Activated T-cell treated with anti-CD3 and anti-CD28 coated beads, Interleukin-2, amount 50 U/mL, for 72 hours (primary cell): ENCODE results near the gene PLCL2. TPM values are rescaled to one million over a fixed set of nuclear protein-coding genes. Genes with fewer than 3 reads are reported as not detected.

ENCODE experiments used
- ATAC-seq, 2 donors: fragments of 150-1000 bp; cut with Tn5 transposase; replicated peaks in 1 of 2; 2 replicates each; pipeline ENCODE4 v1.10.0; 2021; ENCODE audit warnings: moderate library complexity in 2 of 2, mild to moderate bottlenecking in 1 of 2
- DNase-seq, 2 donors: peaks; one replicate each; pipeline ENCODE4 v3.0.0; 2021 to 2022; ENCODE audit warnings: mixed read lengths in 1 of 2
- H3K27ac Mint-ChIP-seq: one replicate; pipeline ENCODE4 v1.8.0; 2022; ENCODE audit warnings: mild to moderate bottlenecking, moderate library complexity, mixed read lengths
- H3K27me3 Mint-ChIP-seq: one replicate; pipeline ENCODE4 v1.8.0; 2022; ENCODE audit warnings: low read depth, mixed read lengths
- H3K36me3 Mint-ChIP-seq, 2 donors: one replicate each; pipeline ENCODE4 v1.8.0; 2022; ENCODE audit warnings: mixed read lengths in 2 of 2, mild to moderate bottlenecking in 1 of 2; ENCODE audit not compliant: insufficient read depth in 2 of 2
- H3K4me1 Mint-ChIP-seq: one replicate; pipeline ENCODE4 v1.8.0; 2022; ENCODE audit warnings: low read depth, mixed read lengths
- H3K4me3 Mint-ChIP-seq, 2 donors: one replicate each; pipeline ENCODE4 v1.8.0; 2022; ENCODE audit warnings: mild to moderate bottlenecking in 2 of 2, mixed read lengths in 2 of 2, moderate library complexity in 2 of 2
- H3K9me3 Mint-ChIP-seq, 2 donors: one replicate each; pipeline ENCODE4 v1.8.0; 2022; ENCODE audit warnings: mixed read lengths in 2 of 2
- total RNA-seq, 2 donors: library from RNA; stranded (reverse); gene quantifications; one replicate each; pipeline ENCODE4 v1.2.3, GENCODE V29; 2022

PLCL2 gene
- total RNA-seq, 2 donors from 2014 or later: 22.9 to 24.7 TPM

DNA sequence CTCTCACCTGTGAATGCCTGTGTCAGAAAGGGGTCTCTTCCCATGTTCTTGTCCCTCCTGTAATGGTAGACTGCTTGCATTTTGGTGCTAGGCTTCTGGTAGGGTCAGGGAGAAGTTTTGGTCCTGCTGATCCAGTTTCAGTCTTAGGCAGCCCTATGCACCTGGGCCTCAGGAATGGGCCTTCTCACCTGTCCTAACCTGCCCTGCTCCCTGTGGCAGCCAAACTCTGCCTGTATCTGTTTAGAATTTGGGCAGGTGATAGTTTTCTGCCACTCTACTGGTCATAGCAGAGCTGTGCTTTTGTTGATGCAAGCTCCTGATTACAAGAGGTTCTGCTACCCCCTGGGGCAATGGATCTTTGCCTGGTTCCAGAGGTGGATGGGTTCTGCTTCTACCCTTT is 118.7 kb downstream of the PLCL2 start:
- Mint-ChIP-seq H3K27ac (no peak overlapping the region), H3K4me3 (no peak overlapping the region), H3K27me3 (no peaks in the 10 kb centered on the region), H3K4me1 (peaks cover 47% of the 10 kb centered on the region), H3K9me3 (peaks cover 3 to 7% of the 10 kb centered on the region in 2 donors), H3K36me3 (peaks cover 11 to 14% of the 10 kb centered on the region in 2 donors)
- no peak for DNase-seq
- ATAC-seq: no peak

GRCh38 chr3:17006132-17006852 is 121.5 kb downstream of the PLCL2 start:
- H3K4me3 Mint-ChIP-seq: no peak overlapping the region
- H3K36me3 Mint-ChIP-seq: peaks cover 9 to 11% of the 10 kb centered on the region in 2 donors
- DNase-seq: no peak
- ATAC-seq: no peak
- no peaks in the 10 kb centered on the region for H3K27me3 Mint-ChIP-seq
- H3K4me1 Mint-ChIP-seq: peaks cover 47% of the 10 kb centered on the region
- H3K27ac Mint-ChIP-seq: no peak overlapping the region
- peaks cover under 1 to 7% of the 10 kb centered on the region in 2 donors for H3K9me3 Mint-ChIP-seq

DNA sequence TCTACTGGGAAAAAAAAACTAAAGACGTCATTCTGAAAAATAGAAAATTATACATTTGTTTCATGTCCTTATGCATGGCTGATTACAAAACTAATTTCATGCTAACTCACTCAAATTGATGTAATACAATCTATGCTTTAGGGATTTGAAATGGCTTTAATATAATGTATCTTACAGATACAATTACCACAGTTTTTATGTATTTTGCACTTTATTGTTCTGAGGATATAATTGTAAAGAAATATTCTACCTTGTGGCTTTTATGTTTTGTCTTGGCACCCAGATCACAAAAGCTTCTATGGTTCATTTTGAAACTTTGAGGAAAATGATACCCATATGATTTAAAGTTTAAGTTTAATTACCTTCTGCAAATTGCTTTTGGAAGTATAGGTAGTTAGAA is 122.5 kb downstream of the PLCL2 start:
- no peak overlapping the region for H3K27ac Mint-ChIP-seq
- no peak for ATAC-seq
- peaks cover 47% of the 10 kb centered on the region for H3K4me1 Mint-ChIP-seq
- peaks cover 0 to 2% of the 10 kb centered on the region in 2 donors for H3K9me3 Mint-ChIP-seq
- peaks cover 2 to 4% of the 10 kb centered on the region in 2 donors for H3K36me3 Mint-ChIP-seq
- H3K4me3 Mint-ChIP-seq: no peak overlapping the region
- DNase-seq: no peak
- no peaks in the 10 kb centered on the region for H3K27me3 Mint-ChIP-seq

DNA sequence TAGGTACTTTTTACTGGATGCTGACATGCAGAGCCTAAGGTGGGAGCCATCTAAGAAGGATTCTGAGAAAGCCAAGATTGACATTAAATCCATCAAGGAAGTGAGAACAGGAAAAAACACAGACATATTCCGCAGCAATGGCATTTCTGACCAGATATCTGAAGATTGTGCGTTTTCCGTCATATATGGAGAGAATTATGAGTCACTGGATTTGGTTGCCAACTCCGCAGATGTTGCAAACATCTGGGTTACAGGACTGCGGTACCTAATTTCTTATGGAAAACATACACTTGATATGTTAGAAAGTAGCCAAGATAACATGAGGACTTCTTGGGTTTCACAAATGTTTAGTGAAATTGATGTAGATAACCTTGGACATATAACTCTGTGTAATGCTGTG is 125.1 kb downstream of the PLCL2 start:
- Mint-ChIP-seq H3K4me3 (no peak overlapping the region), H3K4me1 (peaks cover 33% of the 10 kb centered on the region), H3K27ac (no peak overlapping the region), H3K27me3 (no peaks in the 10 kb centered on the region), H3K36me3 (peaks cover 0 to 2% of the 10 kb centered on the region in 2 donors), H3K9me3 (no peaks in the 10 kb centered on the region)
- DNase-seq (no peak), ATAC-seq (no peak)

GRCh38 chr3:17011728-17012338 is 127.1 kb downstream of the PLCL2 start:
- Mint-ChIP-seq H3K27ac (no peak overlapping the region), H3K4me3 (no peak overlapping the region), H3K36me3 (peaks cover 2 to 5% of the 10 kb centered on the region in 2 donors)

DNA sequence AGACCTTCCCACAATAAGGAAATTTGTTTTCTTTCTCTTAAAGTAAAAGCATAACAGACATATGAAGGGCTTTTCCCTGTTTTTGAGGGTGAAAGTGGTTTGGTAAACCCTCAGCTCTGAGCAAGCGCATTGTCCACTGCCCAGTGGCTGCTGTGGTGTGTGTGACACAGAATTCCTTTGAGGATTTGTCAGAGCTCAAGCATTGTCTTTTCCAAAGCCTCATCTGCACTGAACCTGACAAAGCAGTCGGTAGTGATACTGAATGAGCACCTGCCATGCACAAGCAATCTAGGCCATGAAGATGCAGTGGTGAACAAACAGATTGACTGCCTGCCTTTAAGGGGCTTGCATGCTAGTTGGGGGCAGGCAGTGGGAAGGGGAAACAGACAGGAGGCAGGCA is 128.3 kb downstream of the PLCL2 start:
- Mint-ChIP-seq H3K27ac (no peak overlapping the region), H3K27me3 (no peaks in the 10 kb centered on the region), H3K36me3 (peaks cover 2 to 5% of the 10 kb centered on the region in 2 donors), H3K9me3 (no peaks in the 10 kb centered on the region), H3K4me1 (peaks cover 5% of the 10 kb centered on the region), H3K4me3 (no peak overlapping the region)
- no peak for DNase-seq
- no peak for ATAC-seq

More at GRCh38 chr3:17011728-17012338, 127.1 kb downstream of the PLCL2 start:
- Mint-ChIP-seq H3K27me3 (no peaks in the 10 kb centered on the region), H3K9me3 (no peaks in the 10 kb centered on the region), H3K4me1 (peaks cover 15% of the 10 kb centered on the region)
- ATAC-seq (no peak), DNase-seq (no peak)

GRCh38 chr3:17013571-17013970 is 128.8 kb downstream of the PLCL2 start:
- no peaks in the 10 kb centered on the region for H3K27me3 Mint-ChIP-seq
- no peak overlapping the region for H3K4me3 Mint-ChIP-seq
- peaks cover 2 to 5% of the 10 kb centered on the region in 2 donors for H3K36me3 Mint-ChIP-seq
- H3K27ac Mint-ChIP-seq: no peak overlapping the region
- peaks cover 5% of the 10 kb centered on the region for H3K4me1 Mint-ChIP-seq
- ATAC-seq: peak; percentile 21 to 32
- no peak for DNase-seq
- no peaks in the 10 kb centered on the region for H3K9me3 Mint-ChIP-seq

DNA sequence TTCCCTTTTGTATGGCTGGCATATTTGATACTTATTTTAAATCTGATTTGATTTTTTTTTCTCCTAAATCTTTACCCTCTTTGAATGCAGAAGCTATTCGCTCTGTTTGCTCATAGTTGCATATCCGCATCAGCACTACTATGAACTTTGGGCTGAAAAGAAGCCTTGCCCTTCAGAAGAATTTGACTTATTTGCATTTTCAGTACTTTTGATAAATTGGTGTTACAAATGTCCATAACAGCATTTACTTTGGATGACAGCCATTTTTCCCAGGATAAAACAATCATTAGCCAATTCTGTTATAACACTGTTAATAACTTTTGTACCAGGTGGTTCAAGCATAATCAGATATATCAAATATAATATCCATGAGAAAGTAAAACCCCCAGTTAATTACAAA is 129.5 kb downstream of the PLCL2 start:
- ATAC-seq: no peak
- Mint-ChIP-seq H3K4me3 (no peak overlapping the region), H3K9me3 (no peaks in the 10 kb centered on the region), H3K27me3 (no peaks in the 10 kb centered on the region), H3K27ac (no peak overlapping the region), H3K4me1 (peaks cover 5% of the 10 kb centered on the region), H3K36me3 (peaks cover 2 to 5% of the 10 kb centered on the region in 2 donors)
- no peak for DNase-seq

GRCh38 chr3:17014709-17015108 is 130.0 kb downstream of the PLCL2 start:
- no peak overlapping the region for H3K4me3 Mint-ChIP-seq
- H3K9me3 Mint-ChIP-seq: no peaks in the 10 kb centered on the region
- ATAC-seq (no peak), DNase-seq (no peak)
- no peak overlapping the region for H3K27ac Mint-ChIP-seq
- H3K27me3 Mint-ChIP-seq: no peaks in the 10 kb centered on the region
- H3K4me1 Mint-ChIP-seq: peaks cover 5% of the 10 kb centered on the region
- peaks cover under 1 to 5% of the 10 kb centered on the region in 2 donors for H3K36me3 Mint-ChIP-seq

- DNase-seq (no peak), ATAC-seq (no peak)
- Mint-ChIP-seq H3K27ac (peak overlapping the region; percentile 19), H3K9me3 (no peaks in the 10 kb centered on the region), H3K4me3 (no peak overlapping the region), H3K36me3 (peaks cover 0 to 2% of the 10 kb centered on the region in 2 donors), H3K27me3 (no peaks in the 10 kb centered on the region), H3K4me1 (peaks cover 60% of the 10 kb centered on the region)
Observed at GRCh38 chr3:17021614-17022013, 136.9 kb downstream of the PLCL2 start.

DNA sequence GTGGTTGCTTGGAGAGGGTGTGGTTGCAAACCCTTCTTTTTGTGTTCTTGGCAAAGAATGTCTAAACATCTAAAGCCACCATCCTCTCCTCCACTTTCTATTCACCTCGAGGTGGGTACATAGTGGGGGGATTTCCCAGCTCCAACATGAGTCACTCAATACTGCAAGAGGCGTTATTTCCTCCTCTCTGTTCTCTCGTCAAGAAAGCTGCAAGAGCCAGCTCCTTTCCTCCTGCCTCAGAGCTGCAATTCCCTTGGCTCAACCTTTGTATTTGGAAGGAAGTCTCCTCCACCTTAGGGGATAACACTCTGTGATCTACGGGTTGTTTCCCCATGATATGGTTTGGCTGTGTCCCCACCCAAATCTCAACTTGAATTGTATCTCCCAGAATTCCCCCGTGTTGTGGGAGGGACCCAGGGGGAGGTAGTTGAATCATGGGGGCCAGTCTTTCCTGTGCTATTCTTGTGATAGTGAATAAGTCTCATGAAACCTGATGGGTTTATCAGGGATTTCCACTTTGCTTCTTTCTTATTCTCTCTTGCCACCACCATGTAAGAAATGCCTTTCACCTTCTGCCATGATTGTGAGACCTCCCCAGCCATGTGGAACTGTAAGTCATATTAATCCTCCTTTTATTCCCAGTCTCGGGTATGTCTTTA is 138.4 kb downstream of the PLCL2 start:
- Mint-ChIP-seq H3K9me3 (no peaks in the 10 kb centered on the region), H3K27ac (peak overlapping the region; percentile 66), H3K27me3 (no peaks in the 10 kb centered on the region), H3K4me3 (peak overlapping the region; percentile 33 to 62), H3K36me3 (no peaks in the 10 kb centered on the region), H3K4me1 (peaks cover 70% of the 10 kb centered on the region)
- peak; percentile 98 to 99 for ATAC-seq
- DNase-seq: peak; percentile 63 to 72

DNA sequence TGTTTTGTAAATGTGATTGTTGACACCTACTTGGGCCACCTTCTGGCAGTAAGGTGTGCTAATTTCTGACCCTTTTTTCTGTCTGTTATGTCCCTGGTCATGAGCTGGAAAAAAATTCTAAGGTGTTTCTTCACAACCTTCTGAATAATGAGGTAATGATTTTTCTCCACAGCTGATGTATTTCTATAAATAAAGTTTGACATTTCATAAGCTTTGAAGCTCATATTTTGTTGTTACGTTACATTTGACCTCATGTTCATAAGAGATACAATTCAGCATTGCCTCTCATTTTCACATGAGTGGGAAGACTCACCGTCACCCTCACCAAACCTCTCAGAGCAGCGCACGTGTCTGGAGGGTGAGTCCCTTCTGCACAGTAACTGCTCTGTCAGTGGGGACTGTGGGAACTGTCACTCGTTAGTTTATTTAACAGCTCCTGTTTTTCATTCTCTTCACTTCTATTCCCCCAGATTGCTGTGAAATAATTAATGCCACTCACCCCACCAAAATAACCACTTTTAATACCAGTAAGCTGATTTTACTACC is 140.9 kb downstream of the PLCL2 start:
- peak overlapping the region; percentile 44 for H3K27ac Mint-ChIP-seq
- ATAC-seq (peak; percentile 64 to 78), DNase-seq (peak in 1 of 2 donors; percentile 65)
- H3K4me3 Mint-ChIP-seq: peak overlapping the region; percentile 11 to 15
- no peaks in the 10 kb centered on the region for H3K36me3 Mint-ChIP-seq
- no peaks in the 10 kb centered on the region for H3K9me3 Mint-ChIP-seq
- peaks cover 94% of the 10 kb centered on the region for H3K4me1 Mint-ChIP-seq
- H3K27me3 Mint-ChIP-seq: no peaks in the 10 kb centered on the region

- H3K27ac Mint-ChIP-seq: no peak overlapping the region
- peaks cover 90% of the 10 kb centered on the region for H3K4me1 Mint-ChIP-seq
- ATAC-seq (no peak), DNase-seq (no peak)
- H3K9me3 Mint-ChIP-seq: no peaks in the 10 kb centered on the region
- no peak overlapping the region for H3K4me3 Mint-ChIP-seq
- no peaks in the 10 kb centered on the region for H3K36me3 Mint-ChIP-seq
- H3K27me3 Mint-ChIP-seq: no peaks in the 10 kb centered on the region
Observed at GRCh38 chr3:17027318-17027717, 142.6 kb downstream of the PLCL2 start.
